IMR-90 (cell line): ENCODE data around the gene TBPL1. TPM values are rescaled to one million over a fixed set of nuclear protein-coding genes. Genes with fewer than 3 reads are reported as not detected.

Experiments used
- ATAC-seq: fragments of 200-7000 bp; cut with Tn5 transposase; 2 replicates; pipeline ENCODE4 v1.9.1; 2020; ENCODE audit warnings: low read depth, mild to moderate bottlenecking, moderate library complexity
- BruUV-seq: library from RNA; stranded (reverse); fragments of 400-500 nt; replicated peaks from 2 replicates; lab custom pipeline; 2021; lab: Mats Ljungman, UMichigan
- CTCF ChIA-PET: fragments of 300-600 bp; formaldehyde crosslinking; extraction: SDS; loops from one replicate; lab custom pipeline; 2021; ENCODE audit warnings: antibody characterized with exemption; lab: Yijun Ruan, JAX
- POLR2A ChIA-PET: fragments of 300-600 bp; sonication (Branson Sonifier 250); formaldehyde crosslinking; loops from one replicate; lab custom pipeline; 2022; ENCODE audit warnings: antibody characterized with exemption; ENCODE audit not compliant: unreplicated experiment; lab: Charles Lee
- DNase-seq: peaks from one replicate; pipeline ENCODE4 v3.0.0; 2013
- H2AFZ ChIP-seq: replicated peaks from 2 replicates; pipeline ENCODE3; 2013; ENCODE audit warnings: low read length, mild to moderate bottlenecking; ENCODE audit not compliant: poor library complexity
- H2AK5ac ChIP-seq: 2 replicates; pipeline ENCODE4 v1.6.1; 2013; ENCODE audit warnings: low read depth, low read length, inconsistent platforms
- H2AK9ac ChIP-seq: replicated peaks from 2 replicates; pipeline ENCODE3; 2013; ENCODE audit warnings: mild to moderate bottlenecking, low read depth, low read length, moderate library complexity; ENCODE audit not compliant: poor library complexity
- H2BK120ac ChIP-seq: 2 replicates; pipeline ENCODE4 v1.6.1; 2013; ENCODE audit warnings: low read depth, low read length, inconsistent platforms
- H2BK15ac ChIP-seq: 3 replicates; pipeline ENCODE4 v1.6.1; 2013; ENCODE audit warnings: low read depth, low read length, inconsistent platforms
- H2BK20ac ChIP-seq: 2 replicates; pipeline ENCODE4 v1.6.1; 2013; ENCODE audit warnings: low read depth, mild to moderate bottlenecking, inconsistent platforms, low read length, moderate library complexity
- H2BK5ac ChIP-seq: 2 replicates; pipeline ENCODE4 v1.6.1; 2013; ENCODE audit warnings: mild to moderate bottlenecking, low read depth, low read length, inconsistent platforms; ENCODE audit not compliant: poor library complexity, severe bottlenecking
- H3K14ac ChIP-seq: replicated peaks from 2 replicates; pipeline ENCODE4 v1.6.1; 2013; ENCODE audit warnings: low read depth, low read length, inconsistent platforms
- H3K18ac ChIP-seq: 2 replicates; pipeline ENCODE4 v1.6.1; 2013; ENCODE audit warnings: low read depth, low read length, control low read depth
- H3K23ac ChIP-seq: 2 replicates; pipeline ENCODE4 v1.6.1; 2013; ENCODE audit warnings: low read depth, low read length, inconsistent platforms
- H3K27ac ChIP-seq: 2 replicates; pipeline ENCODE4 v1.5.1; 2013; ENCODE audit warnings: mild to moderate bottlenecking, control low read depth, low read length; ENCODE audit not compliant: insufficient read depth
- H3K27me3 ChIP-seq: 2 replicates; pipeline ENCODE4 v1.6.1; 2013; ENCODE audit warnings: low read length; ENCODE audit not compliant: control insufficient read depth, insufficient read depth
- H3K36me3 ChIP-seq: 2 replicates; pipeline ENCODE4 v1.6.1; 2013; ENCODE audit warnings: low read length, mixed read lengths; ENCODE audit not compliant: control insufficient read depth, insufficient read depth
- H3K4ac ChIP-seq: 2 replicates; pipeline ENCODE4 v1.6.1; 2013; ENCODE audit warnings: low read depth, low read length, inconsistent platforms
- H3K4me1 ChIP-seq: 2 replicates; pipeline ENCODE4 v1.6.1; 2013; ENCODE audit warnings: low read length, mixed read lengths; ENCODE audit not compliant: control insufficient read depth, insufficient read depth
- H3K4me2 ChIP-seq: 2 replicates; pipeline ENCODE4 v1.6.1; 2013; ENCODE audit warnings: low read depth, mild to moderate bottlenecking, control low read depth, low read length, moderate library complexity
- H3K4me3 ChIP-seq: 2 replicates; pipeline ENCODE4 v1.5.1; 2013; ENCODE audit warnings: low read depth, mild to moderate bottlenecking, control low read depth, low read length, moderate library complexity; ENCODE audit not compliant: insufficient read depth
- H3K56ac ChIP-seq: 2 replicates; pipeline ENCODE4 v1.6.1; 2013; ENCODE audit warnings: low read length, inconsistent platforms; ENCODE audit not compliant: insufficient read depth; ENCODE audit errors: extremely low read depth
- H3K79me1 ChIP-seq, 2 experiments: 2 replicates each; pipeline ENCODE4 v1.6.1; 2013; ENCODE audit warnings: low read length in 2 of 2, inconsistent platforms in 1 of 2, low read depth in 1 of 2
- H3K9ac ChIP-seq: 2 replicates; pipeline ENCODE4 v1.6.1; 2013; ENCODE audit warnings: low read depth, low read length, control low read depth
- H3K9me1 ChIP-seq: 2 replicates; pipeline ENCODE4 v1.6.1; 2013; ENCODE audit warnings: low read length, inconsistent platforms; ENCODE audit not compliant: insufficient read depth
- H3K9me3 ChIP-seq: 2 replicates; pipeline ENCODE4 v1.6.1; 2013; ENCODE audit warnings: low read length; ENCODE audit not compliant: control insufficient read depth, insufficient read depth
- H4K20me1 ChIP-seq: 2 replicates; pipeline ENCODE4 v1.6.1; 2013; ENCODE audit warnings: low read length, inconsistent platforms; ENCODE audit not compliant: insufficient read depth
- H4K5ac ChIP-seq: 2 replicates; pipeline ENCODE4 v1.6.1; 2013; ENCODE audit warnings: mild to moderate bottlenecking, low read depth, low read length, control low read depth
- H4K8ac ChIP-seq, 2 experiments: 2 replicates each; pipeline ENCODE4 v1.6.1; 2013; ENCODE audit warnings: low read depth in 2 of 2, low read length in 2 of 2, control low read depth in 1 of 2, inconsistent platforms in 1 of 2
- H4K91ac ChIP-seq: 2 replicates; pipeline ENCODE4 v1.6.1; 2013; ENCODE audit warnings: low read depth, low read length, inconsistent platforms; ENCODE audit not compliant: insufficient read depth
- CHD1 ChIP-seq: IDR thresholded peaks from 2 replicates; pipeline ENCODE4 v1.6.1; 2012; ENCODE audit warnings: low read depth, low read length, improper control_type of control experiment
- FOS ChIP-seq: fragments of 150-350 bp; IDR thresholded peaks from 2 replicates; pipeline ENCODE4 v1.6.1; 2016; ENCODE audit warnings: low read depth, low read length
- MAFK ChIP-seq: IDR thresholded peaks from 2 replicates; pipeline ENCODE4 v1.6.1; 2012; ENCODE audit warnings: low read depth, low read length, improper control_type of control experiment
- MAZ ChIP-seq: IDR thresholded peaks from 2 replicates; pipeline ENCODE4 v1.6.1; 2012; ENCODE audit warnings: low read depth, mild to moderate bottlenecking, low read length, improper control_type of control experiment, moderate library complexity, borderline replicate concordance
- POLR2A ChIP-seq: IDR thresholded peaks from 2 replicates; pipeline ENCODE4 v1.6.1; 2012; ENCODE audit warnings: mild to moderate bottlenecking, low read depth, low read length
- RAD21 ChIP-seq: IDR thresholded peaks from 2 replicates; pipeline ENCODE4 v1.6.1; 2012; ENCODE audit warnings: low read length, improper control_type of control experiment
- RCOR1 ChIP-seq: IDR thresholded peaks from 2 replicates; pipeline ENCODE4 v1.6.1; 2012; ENCODE audit warnings: mild to moderate bottlenecking, low read length, improper control_type of control experiment; ENCODE audit not compliant: insufficient replicate concordance
- RFX5 ChIP-seq: IDR thresholded peaks from 2 replicates; pipeline ENCODE4 v1.8.0; 2012; ENCODE audit warnings: low read depth, mild to moderate bottlenecking, low read length, moderate library complexity
- SMC3 ChIP-seq: fragments of 150-350 bp; IDR thresholded peaks from 2 replicates; pipeline ENCODE4 v1.6.1; 2016; ENCODE audit warnings: low read depth, mild to moderate bottlenecking, antibody characterized with exemption, low read length, moderate library complexity
- WGBS, 2 experiments: methylation state at CpG; one replicate each; pipeline versions ENCODE4 v1.1.5 to v1.1.7; 2013; ENCODE audit warnings: missing lambda C conversion rate in 2 of 2; ENCODE audit not compliant: insufficient read length in 1 of 2; ENCODE audit errors: extremely low coverage in 2 of 2; 5-methylcytosine and 5-hydroxymethylcytosine counted together
- dilution Hi-C: fragments of 300-500 bp; cut with HindIII; formaldehyde crosslinking; loops from one replicate; pipeline ENCODE4 v1.14.3; 2018; ENCODE audit warnings: low sequenced_read_pairs; ENCODE audit not compliant: unreplicated experiment
- in situ Hi-C: fragments of 300-500 bp; cut with MboI; formaldehyde crosslinking; loops from 3 replicates; pipeline ENCODE4 v1.14.3; 2019; ENCODE audit warnings: low sequenced_read_pairs, inconsistent platforms, mixed read lengths
- intact Hi-C: fragments of 100-400 bp; cut with micrococcal nuclease; formaldehyde crosslinking; loops from 2 replicates; pipeline ENCODE4 v1.10.0; 2022
- polyA plus RNA-seq, 3 experiments: library from polyadenylated mRNA; depleted of rRNA; stranded (reverse); fragments of >200 nt; gene quantifications; 2 replicates each; pipeline ENCODE4 v1.2.3, GENCODE V29; 2012; ENCODE audit warnings: low replicate concordance in 1 of 3
- total RNA-seq: library from RNA; depleted of rRNA; stranded (reverse); fragments of >200 nt; gene quantifications from 2 replicates; pipeline ENCODE4 v1.2.3, GENCODE V29; 2012
- TF ChIP-seq, protein P1 (sequence below): fragments of 150-350 bp; IDR thresholded peaks from 2 replicates; pipeline ENCODE4 v1.6.1; 2016; ENCODE audit warnings: low read depth, mild to moderate bottlenecking, low read length, moderate library complexity, borderline replicate concordance
- TF ChIP-seq, protein P2 (sequence below): fragments of 150-350 bp; IDR thresholded peaks from 2 replicates; pipeline ENCODE4 v1.6.1; 2017; ENCODE audit warnings: mild to moderate bottlenecking, antibody characterized with exemption, low read length, low read depth

TBPL1 gene
- total and polyA plus RNA-seq, 2 of the 4 experiments (the other 2 are of a cell fraction) = 25.6 to 32.5 TPM

DNA sequence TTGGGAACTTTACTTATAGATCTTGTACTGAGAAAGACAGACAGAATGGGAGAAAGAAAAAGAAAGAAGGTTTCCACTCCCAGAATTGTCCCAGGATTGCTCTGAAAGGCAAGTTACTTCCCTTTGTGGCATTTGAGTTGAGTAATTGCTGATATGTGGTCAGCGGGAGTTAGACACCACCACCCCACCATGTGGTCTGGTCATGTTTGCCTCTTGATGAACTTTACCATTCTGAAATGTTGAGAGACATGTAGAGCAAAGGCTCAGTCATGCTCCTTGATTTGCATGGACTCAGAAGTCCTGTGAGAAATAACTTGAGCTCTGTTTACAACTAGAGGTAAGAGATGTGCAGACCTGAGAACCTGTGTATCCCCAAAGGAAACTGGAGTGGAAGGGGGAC is 47.0 kb upstream of the TBPL1 start:
- no peak overlapping the region for H3K4me3 ChIP-seq
- no peak overlapping the region for H3K18ac ChIP-seq
- DNase-seq (no peak), ATAC-seq (no peak)
- no peaks in the 10 kb centered on the region for H3K9me3 ChIP-seq
- in situ Hi-C loops (loop anchor here (25.0 kb wide), 2 partner anchors 719 to 944 kb away; no protein-coding TSS in a partner anchor), intact Hi-C loops (no loop called here), dilution Hi-C loops (no loop called here)
- no peaks in the 10 kb centered on the region for H3K27me3 ChIP-seq
- no peak overlapping the region for H4K91ac ChIP-seq
- H3K27ac ChIP-seq = no peak overlapping the region
- no peak overlapping the region for H3K4me2 ChIP-seq
- H3K9ac ChIP-seq = no peak overlapping the region
- H4K5ac ChIP-seq = no peak overlapping the region
- no peaks in the 10 kb centered on the region for H4K20me1 ChIP-seq
- no CpG with 5 or more reads among the region's 1 CpG for WGBS, 2 experiments
- POLR2A ChIA-PET = no interaction called here
- TF ChIP-seq RCOR1 (no peak), RAD21 (no peak), MAZ (no peak), RFX5 (no peak), SMC3 (no peak), FOS (no peak), CHD1 (no peak), MAFK (no peak), POLR2A (no peak)
- TF ChIP-seq, protein P1, sequence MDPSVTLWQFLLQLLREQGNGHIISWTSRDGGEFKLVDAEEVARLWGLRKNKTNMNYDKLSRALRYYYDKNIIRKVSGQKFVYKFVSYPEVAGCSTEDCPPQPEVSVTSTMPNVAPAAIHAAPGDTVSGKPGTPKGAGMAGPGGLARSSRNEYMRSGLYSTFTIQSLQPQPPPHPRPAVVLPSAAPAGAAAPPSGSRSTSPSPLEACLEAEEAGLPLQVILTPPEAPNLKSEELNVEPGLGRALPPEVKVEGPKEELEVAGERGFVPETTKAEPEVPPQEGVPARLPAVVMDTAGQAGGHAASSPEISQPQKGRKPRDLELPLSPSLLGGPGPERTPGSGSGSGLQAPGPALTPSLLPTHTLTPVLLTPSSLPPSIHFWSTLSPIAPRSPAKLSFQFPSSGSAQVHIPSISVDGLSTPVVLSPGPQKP = no peak
- TF ChIP-seq, protein P2, sequence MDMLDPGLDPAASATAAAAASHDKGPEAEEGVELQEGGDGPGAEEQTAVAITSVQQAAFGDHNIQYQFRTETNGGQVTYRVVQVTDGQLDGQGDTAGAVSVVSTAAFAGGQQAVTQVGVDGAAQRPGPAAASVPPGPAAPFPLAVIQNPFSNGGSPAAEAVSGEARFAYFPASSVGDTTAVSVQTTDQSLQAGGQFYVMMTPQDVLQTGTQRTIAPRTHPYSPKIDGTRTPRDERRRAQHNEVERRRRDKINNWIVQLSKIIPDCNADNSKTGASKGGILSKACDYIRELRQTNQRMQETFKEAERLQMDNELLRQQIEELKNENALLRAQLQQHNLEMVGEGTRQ = no peak
- no peak overlapping the region for H2AK5ac ChIP-seq
- H3K14ac ChIP-seq = no peak overlapping the region
- H2AFZ ChIP-seq = no peak overlapping the region
- H2BK15ac ChIP-seq = no peak overlapping the region
- peaks cover 3% of the 10 kb centered on the region; the same call in 1 of the 2 replicates for H3K9me1 ChIP-seq
- H2AK9ac ChIP-seq = no peak overlapping the region
- CTCF ChIA-PET = interaction anchor here (1.9 kb wide), 1 partner anchor 11 kb away, joined by 11 read pairs; no protein-coding TSS in a partner anchor
- no peak overlapping the region; the same call in 1 of the 2 replicates for H3K23ac ChIP-seq
- H3K4me1 ChIP-seq = no peaks in the 10 kb centered on the region
- no peak overlapping the region for H2BK120ac ChIP-seq
- no peak overlapping the region for H2BK5ac ChIP-seq
- H3K36me3 ChIP-seq = peaks cover 21% of the 10 kb centered on the region
- H3K56ac ChIP-seq = no peak overlapping the region
- no peaks in the 10 kb centered on the region for H3K79me1 ChIP-seq
- no peak overlapping the region for H3K4ac ChIP-seq
- H4K8ac ChIP-seq = no peak overlapping the region
- H2BK20ac ChIP-seq = no peak overlapping the region
- no TSS peak for BruUV-seq
